HEK293 (cell line): Measurements from ENCODE around the gene PARP1.

ENCODE experiments used
- CTCF ChIA-PET: fragments of 350-600 bp; formaldehyde crosslinking; extraction: SDS; loops from one replicate; lab custom pipeline; 2021; ENCODE audit warnings: antibody characterized with exemption; lab: Yijun Ruan, JAX
- POLR2A ChIA-PET: fragments of 300-600 bp; formaldehyde crosslinking; extraction: SDS; loops from one replicate; lab custom pipeline; 2020; ENCODE audit warnings: antibody characterized with exemption, inconsistent platforms; lab: Yijun Ruan, JAX
- H3K27ac ChIP-seq: fragments of 200-500 bp; sonication (Bioruptor generic); 2 replicates; pipeline ENCODE4 v1.5.1; 2014; ENCODE audit warnings: low read depth, low read length, control low read depth, inconsistent platforms; ENCODE audit errors: extremely low read depth
- H3K36me3 ChIP-seq, 2 experiments: fragments of 200-500 bp in 1 of 2; sonication (Bioruptor generic) in 1 of 2; 1 replicate in 1 of 2; 2 replicates in 1 of 2; pipeline ENCODE4 v1.5.1; 2014 to 2017; ENCODE audit warnings: inconsistent platforms in 2 of 2, low read length in 2 of 2; ENCODE audit not compliant: control insufficient read depth in 2 of 2, insufficient read depth in 1 of 2
- H3K4me1 ChIP-seq: fragments of 200-500 bp; sonication (Bioruptor generic); 2 replicates; pipeline ENCODE4 v1.5.1; 2014; ENCODE audit warnings: mild to moderate bottlenecking, low read length, inconsistent platforms; ENCODE audit not compliant: control insufficient read depth, insufficient read depth
- H3K4me3 ChIP-seq: 2 replicates; pipeline ENCODE4 v1.5.1; 2011; ENCODE audit warnings: low read depth, mild to moderate bottlenecking, control low read depth, low read length, moderate library complexity
- H3K9me3 ChIP-seq: fragments of 200-500 bp; sonication (Bioruptor generic); 2 replicates; pipeline ENCODE4 v1.5.1; 2014; ENCODE audit warnings: low read depth, low read length, inconsistent platforms; ENCODE audit not compliant: control insufficient read depth, insufficient read depth
- HOXD13 ChIP-seq: sonication (generic); formaldehyde crosslinking; IDR thresholded peaks from 2 replicates; pipeline ENCODE4 v1.8.0; 2022; ENCODE audit warnings: missing genetic modification reagents, borderline replicate concordance
- IKZF3 ChIP-seq: fragments of 450-650 bp; IDR thresholded peaks from 2 replicates; pipeline ENCODE4 v1.5.0; 2018; ENCODE audit warnings: missing biosample characterization, mild to moderate bottlenecking, missing genetic modification characterization, moderate library complexity
- KLF8 ChIP-seq: fragments of 450-650 bp; formaldehyde crosslinking; IDR thresholded peaks from 2 replicates; pipeline ENCODE4 v1.5.1; 2016; ENCODE audit warnings: missing biosample characterization, missing genetic modification characterization
- PRDM6 ChIP-seq: fragments of 450-650 bp; formaldehyde crosslinking; IDR thresholded peaks from 2 replicates; pipeline ENCODE4 v1.5.1; 2017; ENCODE audit warnings: missing biosample characterization, missing genetic modification characterization
- SETDB1 ChIP-seq: IDR thresholded peaks from one replicate; pipeline ENCODE4 v1.6.1; 2017; ENCODE audit warnings: mild to moderate bottlenecking, low read length, moderate library complexity, mixed read lengths; ENCODE audit not compliant: insufficient read length
- ZBTB49 ChIP-seq: fragments of 450-650 bp; formaldehyde crosslinking; IDR thresholded peaks from 2 replicates; pipeline ENCODE4 v1.5.1; 2016; ENCODE audit warnings: missing biosample characterization, missing genetic modification characterization, low read depth
- ZNF148 ChIP-seq: fragments of 450-650 bp; formaldehyde crosslinking; IDR thresholded peaks from 2 replicates; pipeline ENCODE4 v1.5.0; 2017; ENCODE audit warnings: missing biosample characterization, missing genetic modification characterization, borderline replicate concordance
- ZNF26 ChIP-seq: fragments of 450-650 bp; formaldehyde crosslinking; IDR thresholded peaks from 2 replicates; pipeline ENCODE4 v1.5.1; 2016; ENCODE audit warnings: missing biosample characterization, missing genetic modification characterization
- ZNF280D ChIP-seq: fragments of 450-650 bp; formaldehyde crosslinking; IDR thresholded peaks from 2 replicates; pipeline ENCODE4 v1.5.1; 2016; ENCODE audit warnings: missing biosample characterization, missing genetic modification characterization
- ZNF302 ChIP-seq: fragments of 450-650 bp; formaldehyde crosslinking; IDR thresholded peaks from 2 replicates; pipeline ENCODE4 v1.5.1; 2016; ENCODE audit warnings: missing biosample characterization, missing genetic modification characterization, low read depth
- ZNF335 ChIP-seq: fragments of 450-650 bp; formaldehyde crosslinking; conservative IDR thresholded peaks from 2 replicates; pipeline ENCODE4 v1.5.1; 2016; ENCODE audit warnings: missing biosample characterization, missing genetic modification characterization
- ZNF362 ChIP-seq: fragments of 450-650 bp; formaldehyde crosslinking; IDR thresholded peaks from 2 replicates; pipeline ENCODE4 v1.5.1; 2016; ENCODE audit warnings: missing biosample characterization, missing genetic modification characterization
- ZNF664 ChIP-seq: fragments of 450-650 bp; formaldehyde crosslinking; IDR thresholded peaks from 2 replicates; pipeline ENCODE4 v1.5.1; 2016; ENCODE audit warnings: missing biosample characterization, missing genetic modification characterization
- ZNF837 ChIP-seq: fragments of 450-650 bp; formaldehyde crosslinking; IDR thresholded peaks from 2 replicates; pipeline ENCODE4 v1.5.1; 2016; ENCODE audit warnings: missing biosample characterization, missing genetic modification characterization
- ZSCAN23 ChIP-seq: fragments of 450-650 bp; formaldehyde crosslinking; IDR thresholded peaks from 2 replicates; pipeline ENCODE4 v1.5.1; 2016; ENCODE audit warnings: missing biosample characterization, missing genetic modification characterization
- TF ChIP-seq, protein P1 (sequence below): fragments of 450-650 bp; formaldehyde crosslinking; IDR thresholded peaks from 2 replicates; pipeline ENCODE4 v1.5.1; 2016; ENCODE audit warnings: missing biosample characterization, missing genetic modification characterization

PARP1 gene

DNA sequence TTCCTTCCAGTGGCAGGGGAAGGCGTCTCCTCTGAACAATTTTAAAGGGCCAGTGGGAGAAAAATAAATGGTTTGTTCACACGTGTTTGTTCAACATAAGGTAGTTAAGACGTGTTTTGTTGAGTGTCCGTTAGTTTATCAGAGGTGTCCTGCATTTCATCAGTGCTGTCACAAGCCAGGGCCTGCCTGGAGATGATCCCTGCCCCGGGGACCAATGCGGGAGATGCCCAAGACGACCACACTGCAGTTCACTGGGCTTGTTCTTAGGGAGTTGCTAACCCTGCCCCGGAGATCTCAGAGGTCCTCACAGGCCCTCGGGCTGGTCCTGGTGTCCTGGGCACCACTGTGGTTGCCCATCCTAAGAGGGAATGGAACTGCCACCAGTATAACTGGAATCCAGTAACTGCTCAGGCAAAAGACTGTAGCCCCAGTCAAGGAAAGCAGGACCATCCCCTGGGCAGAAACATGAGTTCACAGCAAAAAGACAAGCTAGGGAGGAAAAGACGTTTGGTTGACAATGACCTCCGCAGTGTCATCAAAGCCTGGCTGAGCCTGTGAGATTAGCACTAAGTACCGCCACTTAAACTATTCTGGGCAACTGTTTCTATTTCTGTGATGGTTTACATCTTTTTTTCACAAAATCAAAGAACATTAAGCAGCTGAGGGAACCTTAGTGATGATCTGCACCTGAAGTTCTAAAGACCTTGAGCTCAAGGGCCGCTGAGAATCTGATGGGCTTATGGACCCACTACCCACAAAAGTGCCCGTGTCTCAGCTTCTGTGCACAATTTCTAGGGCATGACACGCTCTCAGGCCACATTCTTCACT lies 54.0 kb downstream of the PARP1 start:
- TF ChIP-seq HOXD13 (no peak), ZNF335 (peak; percentile 61)
- TF ChIP-seq, protein P1, sequence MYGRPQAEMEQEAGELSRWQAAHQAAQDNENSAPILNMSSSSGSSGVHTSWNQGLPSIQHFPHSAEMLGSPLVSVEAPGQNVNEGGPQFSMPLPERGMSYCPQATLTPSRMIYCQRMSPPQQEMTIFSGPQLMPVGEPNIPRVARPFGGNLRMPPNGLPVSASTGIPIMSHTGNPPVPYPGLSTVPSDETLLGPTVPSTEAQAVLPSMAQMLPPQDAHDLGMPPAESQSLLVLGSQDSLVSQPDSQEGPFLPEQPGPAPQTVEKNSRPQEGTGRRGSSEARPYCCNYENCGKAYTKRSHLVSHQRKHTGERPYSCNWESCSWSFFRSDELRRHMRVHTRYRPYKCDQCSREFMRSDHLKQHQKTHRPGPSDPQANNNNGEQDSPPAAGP (tag by site-specific recombination) = no peak
- TF ChIP-seq, all 188 proteins: peak for 1
- ChIA-PET POLR2A (interaction anchor here (0.7 to 0.8 kb wide), 2 partner anchors 9 to 228 kb away, joined by 3 read pairs; no protein-coding TSS in a partner anchor), CTCF (interaction anchor here (0.6 to 1.3 kb wide), 3 partner anchors 21 to 981 kb away, joined by 3 to 4 read pairs (median 3); no protein-coding TSS in a partner anchor)
- no peak overlapping the region for H3K4me3 ChIP-seq
- no peaks in the 10 kb centered on the region for H3K9me3 ChIP-seq
- no peaks in the 10 kb centered on the region; the same call in 1 of the 2 replicates for H3K4me1 ChIP-seq
- no peak overlapping the region for H3K27ac ChIP-seq
- peaks cover 0 to 37% of the 10 kb centered on the region in 2 experiments for H3K36me3 ChIP-seq

GRCh38 chr1:226351709-226352108 lies 56.2 kb downstream of the PARP1 start:
- POLR2A ChIA-PET = no interaction called here
- H3K9me3 ChIP-seq = no peaks in the 10 kb centered on the region
- CTCF ChIA-PET = no interaction called here
- TF ChIP-seq PRDM6 = no peak
- TF ChIP-seq ZNF362 (tag by site-specific recombination) = no peak
- no peak for TF ChIP-seq ZNF664 (tag by site-specific recombination)
- no peak for TF ChIP-seq ZNF26 (tag by site-specific recombination)
- TF ChIP-seq ZSCAN23 (tag by site-specific recombination) = no peak
- no peak for TF ChIP-seq ZNF148 (tag by site-specific recombination)
- TF ChIP-seq ZNF837 (tag by site-specific recombination) = no peak
- TF ChIP-seq IKZF3 (tag by site-specific recombination) = no peak
- TF ChIP-seq, all 188 proteins: peak for 0
- Histone ChIP-seq H3K36me3 (peaks cover 0 to 15% of the 10 kb centered on the region in 2 experiments; a peak in 2 of 3 replicates), H3K4me1 (no peaks in the 10 kb centered on the region; the same call in 1 of the 2 replicates), H3K4me3 (no peak overlapping the region), H3K27ac (no peak overlapping the region)

DNA sequence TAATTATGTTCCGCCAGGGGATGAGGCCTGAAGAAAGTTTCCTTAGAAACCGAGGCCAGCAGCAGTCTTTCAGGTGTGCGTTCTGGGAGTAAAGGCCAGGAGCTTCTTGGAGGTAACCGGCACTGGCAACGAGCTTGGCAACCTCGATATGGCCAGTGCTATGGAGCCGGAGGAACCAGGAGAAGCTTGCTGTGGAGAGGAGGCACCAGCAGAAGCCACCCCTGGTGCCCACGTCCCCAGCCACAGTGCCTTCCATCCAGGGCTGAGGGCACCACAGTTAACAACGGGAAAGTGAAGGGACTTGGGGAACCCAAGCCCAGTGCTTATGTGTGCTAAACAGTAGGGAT lies 57.4 kb downstream of the PARP1 start:
- ChIA-PET CTCF (no interaction called here), POLR2A (no interaction called here)
- H3K4me3 ChIP-seq = no peak overlapping the region
- no peaks in the 10 kb centered on the region; the same call in 1 of the 2 replicates for H3K4me1 ChIP-seq
- no peaks in the 10 kb centered on the region for H3K9me3 ChIP-seq
- no peak overlapping the region for H3K27ac ChIP-seq
- peaks cover 0 to 3% of the 10 kb centered on the region in 2 experiments; a peak in 2 of 3 replicates for H3K36me3 ChIP-seq
- no peak for TF ChIP-seq SETDB1
- TF ChIP-seq KLF8 (tag by site-specific recombination) = no peak
- TF ChIP-seq ZBTB49 (tag by site-specific recombination) = no peak
- TF ChIP-seq ZNF280D (tag by site-specific recombination) = no peak
- TF ChIP-seq ZNF302 (tag by site-specific recombination) = no peak
